GM21381 (cell line): ENCODE data around the gene BATF3.

Experiments
- ATAC-seq: cut with Tn5 transposase; IDR thresholded peaks from one replicate; pipeline ENCODE4 v1.9.1; 2021; ENCODE audit warnings: mild to moderate bottlenecking, moderate library complexity; ENCODE audit not compliant: unreplicated experiment

The BATF3 gene

GRCh38 chr1:212638492-212639151, 61.0 kb downstream of the BATF3 start:
- no peak for ATAC-seq

GRCh38 chr1:212637902-212638301, 61.7 kb downstream of the BATF3 start:
- no peak for ATAC-seq
